ENCODE results near the gene LRBA.

LRBA gene

GRCh38 chr4:150781191-150781590, 233.9 kb downstream of the LRBA start:
- Histone ChIP-seq H3K9me3 (ENCODE audit: control insufficient read depth in 2 of 2, low read length in 2 of 2) (no peaks in the 10 kb centered on the region), H3K4me3 (ENCODE audit: low read length in 2 of 2) (no peak overlapping the region), H3K27me3 (ENCODE audit: control insufficient read depth in 1 of 2, insufficient read depth in 2 of 2, low read length in 2 of 2) (no peaks in the 10 kb centered on the region), H3K27ac (ENCODE audit: low read length) (no peak overlapping the region), H3K36me3 (ENCODE audit: control insufficient read depth in 2 of 2, insufficient read depth in 2 of 2, low read length in 2 of 2) (no peaks in the 10 kb centered on the region), H3K4me1 (ENCODE audit: control insufficient read depth, insufficient read depth, low read length) (no peaks in the 10 kb centered on the region), H3K9ac (ENCODE audit: low read length in 2 of 2) (no peak overlapping the region)

GRCh38 chr4:150779707-150780106, 235.4 kb downstream of the LRBA start:
- Histone ChIP-seq H3K4me1 (ENCODE audit: control insufficient read depth, insufficient read depth, low read length) (no peaks in the 10 kb centered on the region), H3K4me3 (ENCODE audit: low read length in 2 of 2) (no peak overlapping the region), H3K36me3 (ENCODE audit: control insufficient read depth in 2 of 2, insufficient read depth in 2 of 2, low read length in 2 of 2) (no peaks in the 10 kb centered on the region), H3K27me3 (ENCODE audit: control insufficient read depth in 1 of 2, insufficient read depth in 2 of 2, low read length in 2 of 2) (no peaks in the 10 kb centered on the region), H3K9me3 (ENCODE audit: control insufficient read depth in 2 of 2, low read length in 2 of 2) (no peaks in the 10 kb centered on the region), H3K9ac (ENCODE audit: low read length in 2 of 2) (no peak overlapping the region), H3K27ac (ENCODE audit: low read length) (no peak overlapping the region)

- Histone ChIP-seq H3K27ac (ENCODE audit: low read length) (no peak overlapping the region), H3K27me3 (ENCODE audit: control insufficient read depth in 1 of 2, insufficient read depth in 2 of 2, low read length in 2 of 2) (no peaks in the 10 kb centered on the region), H3K4me3 (ENCODE audit: low read length in 2 of 2) (no peak overlapping the region), H3K36me3 (ENCODE audit: control insufficient read depth in 2 of 2, insufficient read depth in 2 of 2, low read length in 2 of 2) (peaks cover 0 to 2% of the 10 kb centered on the region in 2 donors), H3K9ac (ENCODE audit: low read length in 2 of 2) (no peak overlapping the region), H3K9me3 (ENCODE audit: control insufficient read depth in 2 of 2, low read length in 2 of 2) (no peaks in the 10 kb centered on the region), H3K4me1 (ENCODE audit: control insufficient read depth, insufficient read depth, low read length) (no peaks in the 10 kb centered on the region)
Observed at GRCh38 chr4:150773729-150774449, 241.2 kb downstream of the LRBA start.

- Histone ChIP-seq H3K27me3 (ENCODE audit: control insufficient read depth in 1 of 2, insufficient read depth in 2 of 2, low read length in 2 of 2) (no peaks in the 10 kb centered on the region), H3K4me3 (ENCODE audit: low read length in 2 of 2) (no peak overlapping the region), H3K9me3 (ENCODE audit: control insufficient read depth in 2 of 2, low read length in 2 of 2) (no peaks in the 10 kb centered on the region), H3K9ac (ENCODE audit: low read length in 2 of 2) (no peak overlapping the region), H3K27ac (ENCODE audit: low read length) (no peak overlapping the region), H3K36me3 (ENCODE audit: control insufficient read depth in 2 of 2, insufficient read depth in 2 of 2, low read length in 2 of 2) (peaks cover 0 to 2% of the 10 kb centered on the region in 2 donors), H3K4me1 (ENCODE audit: control insufficient read depth, insufficient read depth, low read length) (no peaks in the 10 kb centered on the region)
Observed at GRCh38 chr4:150773032-150773431, 242.1 kb downstream of the LRBA start.

GRCh38 chr4:150771382-150771781, 243.7 kb downstream of the LRBA start:
- Histone ChIP-seq H3K27ac (ENCODE audit: low read length) (no peak overlapping the region), H3K36me3 (ENCODE audit: control insufficient read depth in 2 of 2, insufficient read depth in 2 of 2, low read length in 2 of 2) (peaks cover 0 to 2% of the 10 kb centered on the region in 2 donors), H3K4me1 (ENCODE audit: control insufficient read depth, insufficient read depth, low read length) (no peaks in the 10 kb centered on the region), H3K27me3 (ENCODE audit: control insufficient read depth in 1 of 2, insufficient read depth in 2 of 2, low read length in 2 of 2) (no peaks in the 10 kb centered on the region), H3K9me3 (ENCODE audit: control insufficient read depth in 2 of 2, low read length in 2 of 2) (no peaks in the 10 kb centered on the region), H3K4me3 (ENCODE audit: low read length in 2 of 2) (no peak overlapping the region), H3K9ac (ENCODE audit: low read length in 2 of 2) (no peak overlapping the region)

GRCh38 chr4:150769845-150770244, 245.2 kb downstream of the LRBA start:
- Histone ChIP-seq H3K36me3 (ENCODE audit: control insufficient read depth in 2 of 2, insufficient read depth in 2 of 2, low read length in 2 of 2) (peaks cover 0 to 2% of the 10 kb centered on the region in 2 donors), H3K9me3 (ENCODE audit: control insufficient read depth in 2 of 2, low read length in 2 of 2) (no peaks in the 10 kb centered on the region), H3K27ac (ENCODE audit: low read length) (no peak overlapping the region), H3K4me1 (ENCODE audit: control insufficient read depth, insufficient read depth, low read length) (no peaks in the 10 kb centered on the region), H3K9ac (ENCODE audit: low read length in 2 of 2) (no peak overlapping the region), H3K4me3 (ENCODE audit: low read length in 2 of 2) (no peak overlapping the region), H3K27me3 (ENCODE audit: control insufficient read depth in 1 of 2, insufficient read depth in 2 of 2, low read length in 2 of 2) (no peaks in the 10 kb centered on the region)

GRCh38 chr4:150769248-150769647, 245.8 kb downstream of the LRBA start:
- H3K36me3 ChIP-seq (ENCODE audit: control insufficient read depth in 2 of 2, insufficient read depth in 2 of 2, low read length in 2 of 2): peaks cover 0 to 2% of the 10 kb centered on the region in 2 donors
- H3K4me3 ChIP-seq (ENCODE audit: low read length in 2 of 2): no peak overlapping the region
- no peaks in the 10 kb centered on the region for H3K9me3 ChIP-seq (ENCODE audit: control insufficient read depth in 2 of 2, low read length in 2 of 2)
- no peak overlapping the region for H3K9ac ChIP-seq (ENCODE audit: low read length in 2 of 2)
- no peak overlapping the region for H3K27ac ChIP-seq (ENCODE audit: low read length)
- H3K4me1 ChIP-seq (ENCODE audit: control insufficient read depth, insufficient read depth, low read length): no peaks in the 10 kb centered on the region
- H3K27me3 ChIP-seq (ENCODE audit: control insufficient read depth in 1 of 2, insufficient read depth in 2 of 2, low read length in 2 of 2): no peaks in the 10 kb centered on the region

GRCh38 chr4:150768497-150768896, 246.6 kb downstream of the LRBA start:
- H3K4me1 ChIP-seq (ENCODE audit: control insufficient read depth, insufficient read depth, low read length): no peaks in the 10 kb centered on the region
- H3K9ac ChIP-seq (ENCODE audit: low read length in 2 of 2): no peak overlapping the region
- no peak overlapping the region for H3K27ac ChIP-seq (ENCODE audit: low read length)
- no peaks in the 10 kb centered on the region for H3K9me3 ChIP-seq (ENCODE audit: control insufficient read depth in 2 of 2, low read length in 2 of 2)
- no peaks in the 10 kb centered on the region for H3K27me3 ChIP-seq (ENCODE audit: control insufficient read depth in 1 of 2, insufficient read depth in 2 of 2, low read length in 2 of 2)
- H3K4me3 ChIP-seq (ENCODE audit: low read length in 2 of 2): no peak overlapping the region
- peaks cover 0 to 2% of the 10 kb centered on the region in 2 donors for H3K36me3 ChIP-seq (ENCODE audit: control insufficient read depth in 2 of 2, insufficient read depth in 2 of 2, low read length in 2 of 2)

GRCh38 chr4:150765216-150765615, 249.9 kb downstream of the LRBA start:
- H3K9ac ChIP-seq (ENCODE audit: low read length in 2 of 2): no peak overlapping the region
- no peak overlapping the region for H3K27ac ChIP-seq (ENCODE audit: low read length)
- H3K4me1 ChIP-seq (ENCODE audit: control insufficient read depth, insufficient read depth, low read length): no peaks in the 10 kb centered on the region
- no peak overlapping the region for H3K4me3 ChIP-seq (ENCODE audit: low read length in 2 of 2)
- no peaks in the 10 kb centered on the region for H3K27me3 ChIP-seq (ENCODE audit: control insufficient read depth in 1 of 2, insufficient read depth in 2 of 2, low read length in 2 of 2)
- no peaks in the 10 kb centered on the region for H3K36me3 ChIP-seq (ENCODE audit: control insufficient read depth in 2 of 2, insufficient read depth in 2 of 2, low read length in 2 of 2)
- no peaks in the 10 kb centered on the region for H3K9me3 ChIP-seq (ENCODE audit: control insufficient read depth in 2 of 2, low read length in 2 of 2)

GRCh38 chr4:150751648-150752047, 263.4 kb downstream of the LRBA start:
- no peak overlapping the region for H3K4me3 ChIP-seq (ENCODE audit: low read length in 2 of 2)
- H3K9me3 ChIP-seq (ENCODE audit: control insufficient read depth in 2 of 2, low read length in 2 of 2): no peaks in the 10 kb centered on the region
- H3K9ac ChIP-seq (ENCODE audit: low read length in 2 of 2): no peak overlapping the region
- no peak overlapping the region for H3K27ac ChIP-seq (ENCODE audit: low read length)
- no peaks in the 10 kb centered on the region for H3K4me1 ChIP-seq (ENCODE audit: control insufficient read depth, insufficient read depth, low read length)
- H3K27me3 ChIP-seq (ENCODE audit: control insufficient read depth in 1 of 2, insufficient read depth in 2 of 2, low read length in 2 of 2): no peaks in the 10 kb centered on the region
- no peaks in the 10 kb centered on the region for H3K36me3 ChIP-seq (ENCODE audit: control insufficient read depth in 2 of 2, insufficient read depth in 2 of 2, low read length in 2 of 2)

GRCh38 chr4:150750824-150751223, 264.3 kb downstream of the LRBA start:
- H3K4me1 ChIP-seq (ENCODE audit: control insufficient read depth, insufficient read depth, low read length): no peaks in the 10 kb centered on the region
- no peak overlapping the region for H3K27ac ChIP-seq (ENCODE audit: low read length)
- no peaks in the 10 kb centered on the region for H3K27me3 ChIP-seq (ENCODE audit: control insufficient read depth in 1 of 2, insufficient read depth in 2 of 2, low read length in 2 of 2)
- no peaks in the 10 kb centered on the region for H3K36me3 ChIP-seq (ENCODE audit: control insufficient read depth in 2 of 2, insufficient read depth in 2 of 2, low read length in 2 of 2)
- no peak overlapping the region for H3K4me3 ChIP-seq (ENCODE audit: low read length in 2 of 2)
- H3K9ac ChIP-seq (ENCODE audit: low read length in 2 of 2): no peak overlapping the region
- no peaks in the 10 kb centered on the region for H3K9me3 ChIP-seq (ENCODE audit: control insufficient read depth in 2 of 2, low read length in 2 of 2)

Measured in stomach smooth muscle (tissue), 2 donors.